CD4-positive, alpha-beta T cell treated with Interleukin-6 at 100 ng/mL for 8 hours (primary cell): ENCODE data around the gene HNRNPUL1.
"Not testable (repeated sequence)": the region's sequence is repeated elsewhere in the genome, so short reads cannot be mapped to it uniquely, and the experiment has no call there.

Source experiments
- DNase-seq: peaks from one replicate; pipeline ENCODE4 v3.0.0-alpha.2; 2020; ENCODE audit warnings: mixed read lengths, low spot score

The HNRNPUL1 gene

GRCh38 chr19:41276231-41276630, 12.1 kb downstream of the HNRNPUL1 start:
- DNase-seq, result no peak

GRCh38 chr19:41278478-41278877, 14.3 kb downstream of the HNRNPUL1 start:
- no peak for DNase-seq

GRCh38 chr19:41288673-41289530, 24.7 kb downstream of the HNRNPUL1 start:
- no peak for DNase-seq

GRCh38 chr19:41289814-41290213, 25.6 kb downstream of the HNRNPUL1 start:
- DNase-seq, result not testable (repeated sequence)

GRCh38 chr19:41294393-41294792, 30.2 kb downstream of the HNRNPUL1 start:
- DNase-seq, result no peak

- DNase-seq, result no peak
Observed at GRCh38 chr19:41295499-41295898, 31.3 kb downstream of the HNRNPUL1 start.

- DNase-seq, result no peak
Observed at GRCh38 chr19:41296433-41296871, 32.3 kb downstream of the HNRNPUL1 start.

GRCh38 chr19:41297628-41298347, 33.6 kb downstream of the HNRNPUL1 start:
- DNase-seq, result no peak

GRCh38 chr19:41298348-41298964, 34.3 kb downstream of the HNRNPUL1 start:
- peak; percentile 31 for DNase-seq

GRCh38 chr19:41299046-41299754, 35.0 kb downstream of the HNRNPUL1 start:
- no peak for DNase-seq

- peak; percentile 52 for DNase-seq
Observed at GRCh38 chr19:41299755-41300089, 35.5 kb downstream of the HNRNPUL1 start.

- DNase-seq, result no peak
Observed at GRCh38 chr19:41300555-41300954, 36.4 kb downstream of the HNRNPUL1 start.

GRCh38 chr19:41302624-41303351, 38.6 kb downstream of the HNRNPUL1 start:
- peak; percentile 59 for DNase-seq

GRCh38 chr19:41303954-41304353, 39.8 kb downstream of the HNRNPUL1 start:
- no peak for DNase-seq

GRCh38 chr19:41304706-41305483, 40.7 kb downstream of the HNRNPUL1 start:
- DNase-seq, result no peak

- DNase-seq, result no peak
Observed at GRCh38 chr19:41305927-41306793, 42.0 kb downstream of the HNRNPUL1 start.

GRCh38 chr19:41307090-41307875, 43.1 kb downstream of the HNRNPUL1 start:
- DNase-seq, result peak; percentile 58

GRCh38 chr19:41307954-41308449, 43.8 kb downstream of the HNRNPUL1 start:
- no peak for DNase-seq
